ENCODE measurements around the gene TM7SF2. TPM values are rescaled to one million over a fixed set of nuclear protein-coding genes. Genes with fewer than 3 reads are reported as not detected.

The TM7SF2 gene
- total RNA-seq, 2 donors from 2014 or later, result 97.9 to 108 TPM

DNA sequence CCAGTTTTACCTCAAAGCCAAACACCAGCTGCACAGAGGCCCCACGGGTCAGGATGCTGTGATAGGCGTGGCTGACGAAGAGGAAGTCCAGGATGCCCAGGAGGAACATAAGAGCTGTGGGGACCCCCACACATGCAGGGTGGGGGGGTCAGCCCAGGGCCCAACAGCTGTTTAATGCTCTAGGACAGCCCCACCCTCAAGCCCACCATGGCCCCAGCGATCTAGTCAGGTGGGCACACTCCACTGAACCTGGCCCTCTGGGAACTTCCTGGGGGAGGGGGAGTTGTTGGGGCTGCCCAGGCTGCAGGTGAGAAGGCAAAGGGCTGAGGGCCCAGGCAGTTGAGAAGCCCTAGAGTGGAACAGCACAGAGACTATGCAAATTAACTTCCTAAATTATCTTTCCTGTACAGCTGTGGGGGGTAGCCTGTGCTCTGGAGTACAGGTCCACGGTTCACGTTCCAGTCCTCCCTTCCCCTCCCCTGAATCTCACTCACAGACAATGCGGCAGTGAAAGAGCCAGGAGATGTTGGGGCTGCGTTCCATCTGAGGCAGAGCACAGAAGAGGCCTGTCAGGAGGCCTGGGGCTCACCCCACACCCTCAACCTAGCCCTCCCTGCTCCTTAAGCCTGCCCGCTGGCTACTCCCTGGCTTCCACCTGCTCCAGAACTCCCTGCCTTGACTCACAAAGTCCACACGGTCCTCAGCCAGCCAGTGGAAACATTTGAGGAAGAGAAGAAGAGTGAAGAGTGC, 20.7 kb downstream of the TM7SF2 start:
- peak; percentile 26 for DNase-seq
- Histone ChIP-seq H3K9ac (ENCODE audit: extremely low read depth, low read length, poor library complexity, severe bottlenecking) (no peak overlapping the region), H3K36me3 (ENCODE audit: control insufficient read depth, insufficient read depth, low read length) (peaks cover 47% of the 10 kb centered on the region), H3K9me3 (ENCODE audit: control insufficient read depth, low read length) (no peaks in the 10 kb centered on the region), H3K4me3 (ENCODE audit: low read length) (peak overlapping the region; percentile 94), H3K27me3 (ENCODE audit: control insufficient read depth, insufficient read depth, low read length, poor library complexity, severe bottlenecking) (no peaks in the 10 kb centered on the region), H3K4me1 (ENCODE audit: control insufficient read depth, insufficient read depth, low read length) (no peaks in the 10 kb centered on the region), H3K27ac (ENCODE audit: low read depth, low read length) (no peak overlapping the region)
- no peaks in the 10 kb centered on the region for H3K27me3 Mint-ChIP-seq (ENCODE audit: insufficient read depth)
- H3K9me3 Mint-ChIP-seq, result no peaks in the 10 kb centered on the region
- H3K4me3 Mint-ChIP-seq, result peak overlapping the region; percentile 87
- 89% methylated on average over 10 of the region's 10 CpGs; no CpG with 5 or more reads in 1 of the 2 experiments for WGBS, 2 experiments (ENCODE audit: insufficient coverage in 1 of 2, insufficient read length in 1 of 2)
- H3K27ac Mint-ChIP-seq, result no peak overlapping the region
- peaks cover 19% of the 10 kb centered on the region for H3K4me1 Mint-ChIP-seq
- peaks cover 29% of the 10 kb centered on the region for H3K36me3 Mint-ChIP-seq (ENCODE audit: low read depth)
- TF ChIP-seq, protein P1, sequence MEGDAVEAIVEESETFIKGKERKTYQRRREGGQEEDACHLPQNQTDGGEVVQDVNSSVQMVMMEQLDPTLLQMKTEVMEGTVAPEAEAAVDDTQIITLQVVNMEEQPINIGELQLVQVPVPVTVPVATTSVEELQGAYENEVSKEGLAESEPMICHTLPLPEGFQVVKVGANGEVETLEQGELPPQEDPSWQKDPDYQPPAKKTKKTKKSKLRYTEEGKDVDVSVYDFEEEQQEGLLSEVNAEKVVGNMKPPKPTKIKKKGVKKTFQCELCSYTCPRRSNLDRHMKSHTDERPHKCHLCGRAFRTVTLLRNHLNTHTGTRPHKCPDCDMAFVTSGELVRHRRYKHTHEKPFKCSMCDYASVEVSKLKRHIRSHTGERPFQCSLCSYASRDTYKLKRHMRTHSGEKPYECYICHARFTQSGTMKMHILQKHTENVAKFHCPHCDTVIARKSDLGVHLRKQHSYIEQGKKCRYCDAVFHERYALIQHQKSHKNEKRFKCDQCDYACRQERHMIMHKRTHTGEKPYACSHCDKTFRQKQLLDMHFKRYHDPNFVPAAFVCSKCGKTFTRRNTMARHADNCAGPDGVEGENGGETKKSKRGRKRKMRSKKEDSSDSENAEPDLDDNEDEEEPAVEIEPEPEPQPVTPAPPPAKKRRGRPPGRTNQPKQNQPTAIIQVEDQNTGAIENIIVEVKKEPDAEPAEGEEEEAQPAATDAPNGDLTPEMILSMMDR (conservative IDR thresholded peaks at IDR 0.05), result no peak

DNA sequence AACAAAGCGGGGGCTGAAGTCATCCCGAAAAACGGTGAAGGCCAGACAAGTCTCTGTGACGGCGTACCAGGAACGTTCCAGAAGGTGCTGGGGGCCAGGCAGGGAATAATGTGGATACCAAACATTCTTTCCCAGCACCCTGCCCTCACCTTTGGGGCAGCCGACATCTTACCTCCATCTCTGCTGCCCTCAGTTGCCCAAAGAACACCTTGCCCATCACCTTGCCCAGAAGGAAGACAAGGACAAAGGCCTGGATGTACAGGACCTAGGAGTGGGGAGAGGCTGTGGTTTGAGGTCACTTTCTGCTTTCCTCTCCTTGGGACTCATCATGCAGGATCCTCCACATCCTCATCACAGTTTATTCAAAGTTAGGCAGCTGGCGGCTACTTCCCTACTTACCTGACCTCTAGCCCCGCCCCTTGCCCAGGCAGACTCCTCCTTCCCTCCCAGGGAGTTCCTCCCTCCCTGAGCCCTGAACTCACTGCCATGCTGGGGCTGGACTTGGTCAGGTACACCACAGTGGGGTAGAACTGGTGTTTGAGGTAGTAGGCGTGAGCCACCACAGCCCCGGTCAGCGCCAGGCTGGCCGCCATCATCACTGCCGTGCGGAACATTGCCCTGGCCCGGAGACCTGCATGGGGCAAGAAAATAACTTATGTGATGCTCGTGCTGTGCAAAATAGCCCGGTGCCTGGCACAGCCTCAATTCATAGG, 21.5 kb downstream of the TM7SF2 start:
- TF ChIP-seq, protein P1 (conservative IDR thresholded peaks at IDR 0.05), result no peak
- Mint-ChIP-seq H3K27me3 (ENCODE audit: insufficient read depth) (no peaks in the 10 kb centered on the region), H3K9me3 (no peaks in the 10 kb centered on the region), H3K27ac (peak overlapping the region; percentile 99), H3K36me3 (ENCODE audit: low read depth) (peaks cover 28% of the 10 kb centered on the region), H3K4me1 (peaks cover 19% of the 10 kb centered on the region), H3K4me3 (peak overlapping the region; percentile 87)
- no peaks in the 10 kb centered on the region for H3K9me3 ChIP-seq (ENCODE audit: control insufficient read depth, low read length)
- H3K36me3 ChIP-seq (ENCODE audit: control insufficient read depth, insufficient read depth, low read length), result peaks cover 39% of the 10 kb centered on the region
- H3K4me1 ChIP-seq (ENCODE audit: control insufficient read depth, insufficient read depth, low read length), result no peaks in the 10 kb centered on the region
- H3K27me3 ChIP-seq (ENCODE audit: control insufficient read depth, insufficient read depth, low read length, poor library complexity, severe bottlenecking), result no peaks in the 10 kb centered on the region
- peak overlapping the region; percentile 98 for H3K9ac ChIP-seq (ENCODE audit: extremely low read depth, low read length, poor library complexity, severe bottlenecking)
- no peak overlapping the region for H3K27ac ChIP-seq (ENCODE audit: low read depth, low read length)
- DNase-seq, result peak; percentile 89
- peak overlapping the region; percentile 94 for H3K4me3 ChIP-seq (ENCODE audit: low read length)
- WGBS, 2 experiments (ENCODE audit: insufficient coverage in 1 of 2, insufficient read length in 1 of 2), result 51 to 55% methylated on average over 9 to 18 of the region's 18 CpGs

DNA sequence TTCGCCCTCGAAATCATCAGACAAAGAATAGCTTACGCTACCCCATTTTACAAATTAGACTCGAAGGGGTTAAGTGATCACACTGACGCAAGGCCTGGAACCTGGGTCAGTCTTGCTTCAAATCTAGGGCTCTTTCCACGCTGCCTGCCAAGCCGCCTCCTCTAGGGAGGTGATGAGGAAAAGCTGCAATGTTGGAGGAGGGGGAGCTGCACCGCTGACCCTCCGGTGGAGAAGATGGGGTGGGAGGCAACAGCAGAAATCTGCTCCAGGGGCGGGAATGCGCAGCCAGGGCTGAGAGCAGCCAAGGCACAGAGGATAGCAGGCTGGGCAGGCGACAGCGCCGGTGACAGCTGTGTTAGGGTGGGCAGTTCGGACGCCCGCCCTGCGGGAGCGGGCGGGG, 22.1 kb downstream of the TM7SF2 start:
- Mint-ChIP-seq H3K27me3 (ENCODE audit: insufficient read depth) (peaks cover 2% of the 10 kb centered on the region), H3K36me3 (ENCODE audit: low read depth) (peaks cover 28% of the 10 kb centered on the region), H3K4me3 (peak overlapping the region; percentile 87), H3K9me3 (no peaks in the 10 kb centered on the region), H3K27ac (peak overlapping the region; percentile 99), H3K4me1 (peaks cover 19% of the 10 kb centered on the region)
- WGBS, 2 experiments (ENCODE audit: insufficient coverage in 1 of 2, insufficient read length in 1 of 2), result 0 to 3% methylated on average over 8 to 20 of the region's 20 CpGs
- Histone ChIP-seq H3K9me3 (ENCODE audit: control insufficient read depth, low read length) (no peaks in the 10 kb centered on the region), H3K9ac (ENCODE audit: extremely low read depth, low read length, poor library complexity, severe bottlenecking) (peak overlapping the region; percentile 98), H3K27me3 (ENCODE audit: control insufficient read depth, insufficient read depth, low read length, poor library complexity, severe bottlenecking) (no peaks in the 10 kb centered on the region), H3K4me1 (ENCODE audit: control insufficient read depth, insufficient read depth, low read length) (no peaks in the 10 kb centered on the region), H3K27ac (ENCODE audit: low read depth, low read length) (no peak overlapping the region), H3K4me3 (ENCODE audit: low read length) (peak overlapping the region; percentile 94), H3K36me3 (ENCODE audit: control insufficient read depth, insufficient read depth, low read length) (peaks cover 36% of the 10 kb centered on the region)
- peak; percentile 61 for DNase-seq
- TF ChIP-seq, protein P1 (conservative IDR thresholded peaks at IDR 0.05), result no peak
